OCI-LY1 (cell line): ENCODE data around the gene CRHBP.

Source experiments
- CTCF ChIP-seq: fragments of 200-600 bp; sonication (generic), shearing (Covaris generic); IDR thresholded peaks from 2 replicates; pipeline ENCODE4 v1.5.1; 2017; ENCODE audit warnings: mild to moderate bottlenecking, antibody characterized with exemption, low read length, moderate library complexity, mixed read lengths
- EZH2 ChIP-seq: fragments of 200-600 bp; sonication (generic), shearing (Covaris generic); IDR thresholded peaks from 2 replicates; pipeline ENCODE4 v1.8.0; 2017; ENCODE audit warnings: borderline replicate concordance, mixed run types, mild to moderate bottlenecking, antibody characterized with exemption, low read length, moderate library complexity, mixed read lengths

- TF ChIP-seq CTCF = no peak
- no peak for TF ChIP-seq EZH2
Measured at GRCh38 chr5:76972689-76973088, 19.8 kb downstream of the CRHBP start.
